GM23248 (cell line): Measurements from ENCODE around the gene ING5. TPM values are rescaled to one million over a fixed set of nuclear protein-coding genes. Genes with fewer than 3 reads are reported as not detected.

Experiments used
- DNase-seq: peaks from one replicate; pipeline ENCODE4 v3.0.0-alpha.2; 2015
- H2AFZ ChIP-seq: fragments of 200-600 bp; sonication (generic); 2 replicates; pipeline ENCODE4 v1.6.1; 2016; ENCODE audit warnings: antibody characterized with exemption
- H3F3A ChIP-seq: fragments of 200-600 bp; sonication (generic); 2 replicates; pipeline ENCODE4 v1.6.1; 2016; ENCODE audit warnings: mild to moderate bottlenecking, antibody characterized with exemption, mixed run types; ENCODE audit not compliant: insufficient read depth
- H3K27ac ChIP-seq: fragments of 200-600 bp; sonication (generic); 2 replicates; pipeline ENCODE4 v1.5.1; 2016; ENCODE audit warnings: mild to moderate bottlenecking
- H3K27me3 ChIP-seq: fragments of 200-600 bp; sonication (generic); replicated peaks from 2 replicates; pipeline ENCODE4 v1.6.1; 2016; ENCODE audit warnings: mild to moderate bottlenecking; ENCODE audit not compliant: insufficient read depth
- H3K36me3 ChIP-seq: fragments of 200-600 bp; sonication (generic); 2 replicates; pipeline ENCODE4 v1.6.1; 2016; ENCODE audit warnings: low read depth, mild to moderate bottlenecking
- H3K4me1 ChIP-seq: fragments of 200-600 bp; sonication (generic); 2 replicates; pipeline ENCODE4 v1.6.1; 2016; ENCODE audit warnings: mild to moderate bottlenecking; ENCODE audit not compliant: insufficient read depth
- H3K4me2 ChIP-seq: fragments of 200-600 bp; sonication (generic); one replicate; pipeline ENCODE4 v1.6.1; 2016; ENCODE audit warnings: mild to moderate bottlenecking; ENCODE audit not compliant: unreplicated experiment
- H3K4me3 ChIP-seq: fragments of 200-600 bp; sonication (generic); 2 replicates; pipeline ENCODE4 v1.5.1; 2016; ENCODE audit warnings: mild to moderate bottlenecking
- H3K79me2 ChIP-seq: fragments of 200-600 bp; sonication (generic); 2 replicates; pipeline ENCODE4 v1.6.1; 2016; ENCODE audit warnings: mild to moderate bottlenecking; ENCODE audit not compliant: insufficient read depth
- H3K9ac ChIP-seq: fragments of 200-600 bp; sonication (generic); 2 replicates; pipeline ENCODE4 v1.6.1; 2016; ENCODE audit warnings: mild to moderate bottlenecking
- H3K9me2 ChIP-seq: fragments of 200-600 bp; sonication (generic); 2 replicates; pipeline ENCODE4 v1.6.1; 2016; ENCODE audit warnings: mixed run types, mild to moderate bottlenecking, moderate library complexity; ENCODE audit not compliant: insufficient read depth
- H3K9me3 ChIP-seq: fragments of 200-600 bp; sonication (generic); one replicate; pipeline ENCODE4 v1.6.1; 2017; ENCODE audit warnings: low read depth
- H4K20me1 ChIP-seq: fragments of 200-600 bp; sonication (generic); 2 replicates; pipeline ENCODE4 v1.6.0; 2016; ENCODE audit not compliant: insufficient read depth
- EZH2 ChIP-seq: fragments of 200-600 bp; sonication (generic); IDR thresholded peaks from 2 replicates; pipeline ENCODE4 v1.6.1; 2018; ENCODE audit warnings: antibody characterized with exemption, mild to moderate bottlenecking; ENCODE audit not compliant: insufficient read depth, poor library complexity, severe bottlenecking
- EZH2phosphoT487 ChIP-seq: fragments of 200-600 bp; sonication (generic); IDR thresholded peaks from 2 replicates; pipeline ENCODE4 v1.6.1; 2018; ENCODE audit warnings: antibody characterized with exemption, moderate library complexity, mild to moderate bottlenecking, low read depth; ENCODE audit not compliant: insufficient read depth
- WGBS, 2 experiments: methylation state at CpG; one replicate each; pipeline ENCODE4 v1.1.6; 2015 to 2017; ENCODE audit warnings: low lambda C conversion rate in 2 of 2, low coverage in 1 of 2; ENCODE audit errors: missing lambda C conversion rate in 2 of 2; 5-methylcytosine and 5-hydroxymethylcytosine counted together
- in situ Hi-C: fragments of 300-500 bp; cut with MboI; formaldehyde crosslinking; loops from 2 replicates; pipeline ENCODE4 v1.15.0; 2020
- polyA plus RNA-seq: library from polyadenylated mRNA; unstranded; fragments of >200 nt; fragmentation: Nextera tagmentation; extraction: Ambion mirVana; gene quantifications from 2 replicates; pipeline ENCODE4 v1.2.1, GENCODE V29; 2016
- total RNA-seq: library from RNA; depleted of rRNA; stranded (reverse); fragments of >200 nt; shearing (Covaris generic); gene quantifications from 2 replicates; pipeline ENCODE4 v1.2.3, GENCODE V29; 2014

Gene ING5
- total and polyA plus RNA-seq, 2 experiments from 2014 or later, result 9.8 to 20.3 TPM

DNA sequence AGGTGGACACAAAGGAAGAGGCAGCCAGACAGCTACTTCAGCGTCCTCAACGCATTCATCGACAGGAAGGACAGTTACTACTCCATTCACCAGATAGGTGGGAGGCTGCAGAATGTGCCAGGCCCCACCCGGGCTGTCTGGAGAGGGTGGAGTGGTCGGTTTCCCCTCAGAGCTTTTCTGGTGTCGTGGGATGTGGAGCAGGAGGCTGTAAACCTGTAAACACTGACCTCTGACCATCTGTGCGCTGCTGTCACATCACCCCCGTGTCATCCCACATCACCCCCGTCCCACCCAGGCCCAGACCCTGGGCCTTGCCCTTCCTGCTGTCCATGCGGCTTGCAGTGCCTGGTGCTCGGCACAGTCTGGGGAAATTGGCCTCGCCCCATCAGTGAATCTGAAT, 47.3 kb upstream of the ING5 start:
- in situ Hi-C loops, result no loop called here
- TF ChIP-seq EZH2 (no peak), EZH2phosphoT487 (no peak)

GRCh38 chr2:241655516-241656189, 46.2 kb upstream of the ING5 start:
- no peaks in the 10 kb centered on the region for H4K20me1 ChIP-seq
- H3K9me3 ChIP-seq, result no peaks in the 10 kb centered on the region
- peaks cover 12% of the 10 kb centered on the region for H3K36me3 ChIP-seq
- H3K9ac ChIP-seq, result no peak overlapping the region
- no peaks in the 10 kb centered on the region for H3K4me1 ChIP-seq
- DNase-seq, result no peak
- WGBS, 2 experiments, result 91% methylated on average over 17 of the region's 17 CpGs
- H3K4me3 ChIP-seq, result no peak overlapping the region
- peaks cover 23% of the 10 kb centered on the region for H3K79me2 ChIP-seq
- no peak overlapping the region for H2AFZ ChIP-seq
- no peak overlapping the region for H3K27ac ChIP-seq
- no peak overlapping the region for H3K4me2 ChIP-seq
- no peak for TF ChIP-seq EZH2
- TF ChIP-seq EZH2phosphoT487, result no peak
- no peaks in the 10 kb centered on the region for H3F3A ChIP-seq
- no peaks in the 10 kb centered on the region for H3K9me2 ChIP-seq
- in situ Hi-C loops, result no loop called here
- H3K27me3 ChIP-seq, result no peaks in the 10 kb centered on the region

More for the DNA sequence above, 47.3 kb upstream of the ING5 start:
- Histone ChIP-seq H3K9ac (no peak overlapping the region), H3K27me3 (no peaks in the 10 kb centered on the region), H3K4me3 (no peak overlapping the region), H3K79me2 (peaks cover 35% of the 10 kb centered on the region), H3K27ac (no peak overlapping the region), H3K9me2 (no peaks in the 10 kb centered on the region), H3F3A (no peaks in the 10 kb centered on the region), H3K4me1 (no peaks in the 10 kb centered on the region), H3K9me3 (no peaks in the 10 kb centered on the region), H3K36me3 (peaks cover 9% of the 10 kb centered on the region), H3K4me2 (no peak overlapping the region), H2AFZ (no peak overlapping the region), H4K20me1 (no peaks in the 10 kb centered on the region)
- 88 to 90% methylated on average over 9 to 12 of the region's 12 CpGs for WGBS, 2 experiments
- no peak for DNase-seq

GRCh38 chr2:241656190-241656741, 45.6 kb upstream of the ING5 start:
- 97 to 100% methylated on average over 9 to 13 of the region's 13 CpGs for WGBS, 2 experiments
- in situ Hi-C loops, result no loop called here

GRCh38 chr2:241657786-241658254, 44.0 kb upstream of the ING5 start:
- no peak overlapping the region for H3K4me2 ChIP-seq
- no peaks in the 10 kb centered on the region for H3F3A ChIP-seq
- in situ Hi-C loops, result no loop called here
- no peaks in the 10 kb centered on the region for H3K9me2 ChIP-seq
- H3K36me3 ChIP-seq, result peaks cover 8% of the 10 kb centered on the region; the same call in 1 of the 2 replicates
- H3K9ac ChIP-seq, result no peak overlapping the region
- no peak overlapping the region for H3K27ac ChIP-seq
- no peak for TF ChIP-seq EZH2phosphoT487
- no peak for TF ChIP-seq EZH2
- no peak for DNase-seq
- H3K9me3 ChIP-seq, result no peaks in the 10 kb centered on the region
- no peak overlapping the region for H2AFZ ChIP-seq
- no peak overlapping the region for H3K4me3 ChIP-seq
- no peaks in the 10 kb centered on the region for H4K20me1 ChIP-seq
- H3K4me1 ChIP-seq, result no peaks in the 10 kb centered on the region
- 87 to 88% methylated on average over 14 to 15 of the region's 15 CpGs for WGBS, 2 experiments
- H3K27me3 ChIP-seq, result no peaks in the 10 kb centered on the region
- H3K79me2 ChIP-seq, result 0 out of 2 replicates have a peak, but pooled peaks cover 8% of the 10 kb centered on the region

More at GRCh38 chr2:241656190-241656741, 45.6 kb upstream of the ING5 start:
- Histone ChIP-seq H3K4me2 (no peak overlapping the region), H3K79me2 (peaks cover 17% of the 10 kb centered on the region), H4K20me1 (no peaks in the 10 kb centered on the region), H3K4me3 (no peak overlapping the region), H3K27me3 (no peaks in the 10 kb centered on the region), H3F3A (no peaks in the 10 kb centered on the region), H3K9ac (no peak overlapping the region), H3K9me3 (no peaks in the 10 kb centered on the region), H2AFZ (no peak overlapping the region), H3K27ac (no peak overlapping the region), H3K36me3 (peaks cover 12% of the 10 kb centered on the region), H3K9me2 (no peaks in the 10 kb centered on the region), H3K4me1 (no peaks in the 10 kb centered on the region)
- no peak for DNase-seq
- no peak for TF ChIP-seq EZH2phosphoT487
- TF ChIP-seq EZH2, result no peak
